ENCODE results near the gene CDH5. TPM values are rescaled to one million over a fixed set of nuclear protein-coding genes. Genes with fewer than 3 reads are reported as not detected.
A peak's percentile ranks its signal among the peaks of the same experiment; 100 is the strongest.

The CDH5 gene
- total and polyA plus RNA-seq, 2 donors: 7.5 to 12.0 TPM

DNA sequence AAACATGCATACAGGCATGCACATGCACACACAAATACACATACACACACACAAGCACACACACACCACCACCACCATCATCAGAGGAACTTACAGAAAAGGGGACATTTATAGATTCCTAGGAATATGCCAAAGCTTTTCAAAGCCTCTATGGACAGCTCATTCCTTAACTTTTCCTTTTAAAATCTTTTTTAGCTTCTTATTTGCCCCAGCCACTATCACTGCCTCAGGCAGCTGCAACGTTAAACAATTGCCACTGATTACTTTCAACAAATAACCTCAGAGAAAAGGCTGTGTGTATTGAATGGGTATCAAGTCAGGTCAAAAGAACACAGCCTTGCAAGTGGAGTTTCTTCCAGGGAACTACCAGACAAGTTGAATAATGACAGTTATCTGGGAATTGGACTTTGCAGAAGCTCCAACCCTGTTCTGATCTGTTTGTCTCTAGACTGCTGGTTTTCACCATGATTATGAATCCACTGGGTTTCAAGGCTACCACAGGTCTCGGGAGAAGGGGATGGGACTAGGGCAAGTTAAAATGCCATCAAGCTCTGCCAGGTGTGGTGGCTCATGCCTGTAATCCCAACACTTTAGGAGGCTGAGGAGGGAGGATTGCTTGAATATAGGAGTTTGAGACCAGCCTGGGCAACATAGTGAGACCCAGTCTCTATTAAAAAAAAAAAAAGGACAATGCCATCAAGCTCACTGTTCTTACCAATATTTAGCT lies 38.7 kb downstream of the CDH5 start:
- Histone ChIP-seq H3K27ac (ENCODE audit: low read depth in 1 of 2, low read length in 1 of 2) (no peak overlapping the region), H3K4me1 (ENCODE audit: control insufficient read depth in 2 of 2, insufficient read depth in 2 of 2, low read length in 2 of 2) (peaks cover 4 to 18% of the 10 kb centered on the region in 2 donors), H3K27me3 (ENCODE audit: control insufficient read depth in 2 of 2, insufficient read depth in 1 of 2, low read length in 1 of 2) (peaks cover 2 to 22% of the 10 kb centered on the region in 2 donors), H3K4me3 (ENCODE audit: low read length in 2 of 2) (no peak overlapping the region), H3K36me3 (ENCODE audit: control insufficient read depth in 2 of 2, insufficient read depth in 2 of 2, low read length in 1 of 2) (no peaks in the 10 kb centered on the region), H3K9me3 (ENCODE audit: control insufficient read depth in 2 of 2, insufficient read depth in 1 of 2, low read length in 1 of 2) (no peaks in the 10 kb centered on the region)
- DNase-seq (ENCODE audit: low read depth in 6 of 9, low spot score in 9 of 9): no peak
- over 99% methylated on average over 2 of the region's 2 CpGs for WGBS

DNA sequence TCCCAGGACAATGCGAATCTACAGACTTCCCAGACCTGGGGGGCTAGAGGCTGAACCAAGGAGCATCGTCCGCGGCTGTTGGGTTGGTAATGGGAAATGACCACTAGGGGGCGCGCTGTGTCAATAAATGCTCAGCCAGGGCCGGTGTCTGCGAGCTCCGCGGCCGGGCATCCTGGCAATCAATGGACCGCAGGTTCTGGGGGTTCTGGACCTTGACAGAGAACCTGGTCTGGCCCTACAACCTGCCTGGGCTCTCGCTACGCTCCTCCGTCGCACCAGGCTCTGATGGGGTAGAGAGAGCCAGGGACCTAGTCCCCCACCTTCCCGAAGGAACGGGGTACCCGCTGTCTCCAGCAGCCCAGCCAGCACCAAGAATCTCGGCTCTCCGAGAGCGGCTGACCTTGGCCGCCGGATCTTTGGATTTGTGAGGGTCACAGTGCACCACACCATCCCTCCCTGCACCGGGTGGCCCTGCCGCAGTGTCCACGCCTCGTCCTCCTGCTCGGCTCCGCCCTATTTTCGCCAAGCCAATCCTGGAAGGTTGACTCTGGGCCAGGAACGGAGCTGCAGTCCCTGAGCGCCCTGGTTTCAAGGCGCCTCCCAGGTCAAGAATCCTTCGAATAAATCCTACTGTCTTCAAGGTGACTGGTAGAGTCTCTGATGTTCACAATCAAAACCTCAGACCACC lies 40.2 kb downstream of the CDH5 start:
- Histone ChIP-seq H3K4me3 (ENCODE audit: low read length in 2 of 2) (peak overlapping the region; percentile 54), H3K27me3 (ENCODE audit: control insufficient read depth in 2 of 2, insufficient read depth in 1 of 2, low read length in 1 of 2) (peaks cover 2 to 22% of the 10 kb centered on the region in 2 donors), H3K27ac (ENCODE audit: low read depth in 1 of 2, low read length in 1 of 2) (no peak overlapping the region), H3K36me3 (ENCODE audit: control insufficient read depth in 2 of 2, insufficient read depth in 2 of 2, low read length in 1 of 2) (no peaks in the 10 kb centered on the region), H3K9me3 (ENCODE audit: control insufficient read depth in 2 of 2, insufficient read depth in 1 of 2, low read length in 1 of 2) (no peaks in the 10 kb centered on the region), H3K4me1 (ENCODE audit: control insufficient read depth in 2 of 2, insufficient read depth in 2 of 2, low read length in 2 of 2) (peaks cover 4 to 18% of the 10 kb centered on the region in 2 donors)
- peak; percentile 58 to 89 (median 75) for DNase-seq (ENCODE audit: low read depth in 6 of 9, low spot score in 9 of 9)
- 3% methylated on average over 35 of the region's 35 CpGs for WGBS

DNA sequence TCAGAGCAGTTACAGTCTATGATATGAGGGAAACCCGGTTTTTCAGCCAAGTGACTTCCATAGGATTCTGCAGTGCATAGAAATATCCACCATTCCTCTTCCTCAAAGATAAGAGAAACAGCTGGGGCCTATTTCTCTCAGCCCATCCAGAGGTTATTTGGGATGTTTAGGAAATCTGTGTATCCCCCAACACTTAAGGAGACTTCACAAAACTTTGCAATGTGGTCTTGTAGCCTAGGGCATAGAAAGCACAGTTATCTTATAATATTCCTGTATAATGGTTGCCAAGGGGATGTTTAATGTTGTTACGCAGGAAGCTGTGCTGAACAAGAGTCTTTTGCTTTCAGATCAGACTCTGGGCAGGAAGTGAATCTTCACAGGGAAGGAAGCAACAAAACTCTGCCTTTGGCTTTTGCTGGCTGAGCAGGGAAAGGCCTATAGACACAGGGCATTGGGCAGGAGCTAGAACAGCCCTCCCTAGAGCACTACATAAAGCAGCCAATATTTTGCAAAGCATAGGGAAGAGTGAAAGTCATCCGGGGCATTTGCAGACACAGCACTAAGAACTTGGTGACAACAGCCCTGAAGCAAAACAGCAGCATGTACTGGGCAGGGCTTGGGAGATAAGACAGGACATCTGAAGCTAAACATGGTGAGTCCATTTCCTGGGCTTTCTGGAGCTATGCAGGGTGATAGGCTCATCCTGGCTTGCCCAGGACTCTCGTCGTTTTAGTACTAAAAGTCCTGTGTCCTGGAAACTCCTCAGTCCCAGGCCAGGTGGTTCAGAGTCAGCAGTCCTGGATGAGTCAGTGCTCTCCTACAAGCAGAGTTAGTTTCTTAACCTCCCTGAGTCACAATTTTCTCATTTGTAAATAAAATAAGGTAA lies 41.9 kb downstream of the CDH5 start:
- H3K27me3 ChIP-seq (ENCODE audit: control insufficient read depth in 2 of 2, insufficient read depth in 1 of 2, low read length in 1 of 2): peaks cover 2 to 19% of the 10 kb centered on the region in 2 donors
- WGBS: 70% methylated on average over 5 of the region's 5 CpGs
- H3K9me3 ChIP-seq (ENCODE audit: control insufficient read depth in 2 of 2, insufficient read depth in 1 of 2, low read length in 1 of 2): no peaks in the 10 kb centered on the region
- peak overlapping the region; percentile 58 to 68 for H3K27ac ChIP-seq (ENCODE audit: low read depth in 1 of 2, low read length in 1 of 2)
- no peaks in the 10 kb centered on the region for H3K36me3 ChIP-seq (ENCODE audit: control insufficient read depth in 2 of 2, insufficient read depth in 2 of 2, low read length in 1 of 2)
- H3K4me1 ChIP-seq (ENCODE audit: control insufficient read depth in 2 of 2, insufficient read depth in 2 of 2, low read length in 2 of 2): peaks cover 4 to 18% of the 10 kb centered on the region in 2 donors
- peak overlapping the region; percentile 20 to 24 for H3K4me3 ChIP-seq (ENCODE audit: low read length in 2 of 2)
- DNase-seq (ENCODE audit: low read depth in 6 of 9, low spot score in 9 of 9): peak in 8 of 9 donors; percentile 29 to 83 (median 55)

DNA sequence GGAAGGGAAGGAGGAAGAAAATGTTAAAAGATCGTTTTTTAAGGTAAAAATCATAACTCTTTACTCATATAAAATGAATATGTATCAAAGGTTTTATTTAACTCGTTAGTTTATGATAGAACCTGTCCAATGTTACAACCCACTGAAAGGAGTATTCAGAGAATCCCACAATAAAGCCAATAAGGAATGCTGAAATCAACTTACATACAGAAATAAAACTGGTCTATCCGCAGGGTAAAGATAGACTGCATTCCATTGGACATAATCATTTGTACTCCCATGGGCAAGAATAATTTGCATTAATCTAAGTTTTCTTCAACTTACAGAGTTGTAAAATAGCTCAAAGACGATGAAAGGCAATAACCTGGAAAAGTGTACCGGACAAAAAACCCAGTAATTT lies 42.7 kb downstream of the CDH5 start:
- Histone ChIP-seq H3K27ac (ENCODE audit: low read depth in 1 of 2, low read length in 1 of 2) (no peak overlapping the region), H3K9me3 (ENCODE audit: control insufficient read depth in 2 of 2, insufficient read depth in 1 of 2, low read length in 1 of 2) (no peaks in the 10 kb centered on the region), H3K27me3 (ENCODE audit: control insufficient read depth in 2 of 2, insufficient read depth in 1 of 2, low read length in 1 of 2) (peaks cover 2 to 17% of the 10 kb centered on the region in 2 donors), H3K4me1 (ENCODE audit: control insufficient read depth in 2 of 2, insufficient read depth in 2 of 2, low read length in 2 of 2) (peaks cover 4 to 18% of the 10 kb centered on the region in 2 donors), H3K4me3 (ENCODE audit: low read length in 2 of 2) (no peak overlapping the region), H3K36me3 (ENCODE audit: control insufficient read depth in 2 of 2, insufficient read depth in 2 of 2, low read length in 1 of 2) (no peaks in the 10 kb centered on the region)
- no peak for DNase-seq (ENCODE audit: low read depth in 6 of 9, low spot score in 9 of 9)
- 94% methylated on average over 5 of the region's 5 CpGs for WGBS

DNA sequence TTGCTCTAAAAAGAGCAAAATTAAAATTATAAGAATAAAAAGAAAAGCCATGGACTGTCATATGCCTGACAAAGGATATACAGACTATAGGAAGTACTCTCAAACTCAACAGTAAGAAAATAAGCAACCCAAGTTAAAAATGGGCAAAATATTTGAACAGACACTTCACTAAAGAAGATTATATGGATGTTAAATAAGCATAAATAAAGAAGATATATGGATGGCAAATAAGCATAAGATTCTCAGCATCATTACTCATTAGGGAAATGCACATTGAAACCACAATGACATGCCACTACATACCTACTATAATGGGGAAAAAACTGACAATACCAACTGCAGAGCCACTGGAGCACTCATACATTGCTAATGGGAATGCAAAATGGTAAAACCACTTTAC lies 45.7 kb downstream of the CDH5 start:
- peaks cover 4 to 10% of the 10 kb centered on the region in 2 donors for H3K4me1 ChIP-seq (ENCODE audit: control insufficient read depth in 2 of 2, insufficient read depth in 2 of 2, low read length in 2 of 2)
- no peaks in the 10 kb centered on the region for H3K36me3 ChIP-seq (ENCODE audit: control insufficient read depth in 2 of 2, insufficient read depth in 2 of 2, low read length in 1 of 2)
- no peaks in the 10 kb centered on the region for H3K27me3 ChIP-seq (ENCODE audit: control insufficient read depth in 2 of 2, insufficient read depth in 1 of 2, low read length in 1 of 2)
- no peak for DNase-seq (ENCODE audit: low read depth in 6 of 9, low spot score in 9 of 9)
- no peak overlapping the region for H3K4me3 ChIP-seq (ENCODE audit: low read length in 2 of 2)
- no peak overlapping the region for H3K27ac ChIP-seq (ENCODE audit: low read depth in 1 of 2, low read length in 1 of 2)
- H3K9me3 ChIP-seq (ENCODE audit: control insufficient read depth in 2 of 2, insufficient read depth in 1 of 2, low read length in 1 of 2): no peaks in the 10 kb centered on the region

DNA sequence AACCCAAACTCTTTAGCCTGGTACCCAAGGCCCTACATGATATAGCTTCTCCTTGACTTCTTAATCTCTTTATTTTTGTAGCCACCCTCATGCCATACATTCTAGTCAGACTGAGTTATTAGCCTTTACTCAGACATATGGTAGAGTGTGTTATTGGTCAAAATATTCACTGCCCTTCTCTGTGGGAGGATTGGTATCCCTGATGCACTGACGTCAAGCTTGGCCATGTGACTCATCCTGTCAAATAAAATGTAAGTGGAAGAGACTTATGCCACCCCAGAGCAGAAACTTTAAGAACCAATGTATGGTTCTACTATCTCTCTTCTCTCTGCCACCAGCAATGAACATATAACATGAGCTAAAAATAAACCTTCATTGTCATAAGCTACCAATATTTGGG lies 48.4 kb downstream of the CDH5 start:
- Histone ChIP-seq H3K9me3 (ENCODE audit: control insufficient read depth in 2 of 2, insufficient read depth in 1 of 2, low read length in 1 of 2) (no peaks in the 10 kb centered on the region), H3K4me1 (ENCODE audit: control insufficient read depth in 2 of 2, insufficient read depth in 2 of 2, low read length in 2 of 2) (no peaks in the 10 kb centered on the region), H3K4me3 (ENCODE audit: low read length in 2 of 2) (no peak overlapping the region), H3K27ac (ENCODE audit: low read depth in 1 of 2, low read length in 1 of 2) (no peak overlapping the region), H3K27me3 (ENCODE audit: control insufficient read depth in 2 of 2, insufficient read depth in 1 of 2, low read length in 1 of 2) (peaks cover 0 to 5% of the 10 kb centered on the region in 2 donors), H3K36me3 (ENCODE audit: control insufficient read depth in 2 of 2, insufficient read depth in 2 of 2, low read length in 1 of 2) (no peaks in the 10 kb centered on the region)
- no peak for DNase-seq (ENCODE audit: low read depth in 6 of 9, low spot score in 9 of 9)
- 90% methylated on average over 1 of the region's 1 CpG for WGBS

DNA sequence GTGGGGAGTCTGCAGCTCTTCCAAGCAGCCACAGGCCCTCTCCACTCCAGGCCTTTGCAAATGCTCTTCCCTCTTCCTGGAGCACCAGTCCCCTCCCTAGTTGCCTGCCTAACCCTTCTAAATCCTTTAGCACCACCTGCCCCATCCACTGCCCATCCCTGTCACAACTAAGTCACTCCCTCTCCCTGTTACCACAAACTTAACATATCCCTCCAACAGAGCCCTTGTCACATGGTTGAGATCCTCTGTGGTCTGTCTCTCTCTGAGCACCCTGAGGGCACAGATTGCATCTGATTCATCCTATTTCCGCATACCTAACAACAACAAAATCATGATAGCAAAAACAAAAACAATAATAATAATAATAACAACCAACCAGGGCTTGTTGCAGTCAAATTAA lies 49.6 kb downstream of the CDH5 start:
- Histone ChIP-seq H3K36me3 (ENCODE audit: control insufficient read depth in 2 of 2, insufficient read depth in 2 of 2, low read length in 1 of 2) (no peaks in the 10 kb centered on the region), H3K27ac (ENCODE audit: low read depth in 1 of 2, low read length in 1 of 2) (no peak overlapping the region), H3K4me1 (ENCODE audit: control insufficient read depth in 2 of 2, insufficient read depth in 2 of 2, low read length in 2 of 2) (no peaks in the 10 kb centered on the region), H3K27me3 (ENCODE audit: control insufficient read depth in 2 of 2, insufficient read depth in 1 of 2, low read length in 1 of 2) (peaks cover 0 to 8% of the 10 kb centered on the region in 2 donors), H3K4me3 (ENCODE audit: low read length in 2 of 2) (no peak overlapping the region), H3K9me3 (ENCODE audit: control insufficient read depth in 2 of 2, insufficient read depth in 1 of 2, low read length in 1 of 2) (no peaks in the 10 kb centered on the region)
- 99% methylated on average over 1 of the region's 1 CpG for WGBS
- DNase-seq (ENCODE audit: low read depth in 6 of 9, low spot score in 9 of 9): no peak

DNA sequence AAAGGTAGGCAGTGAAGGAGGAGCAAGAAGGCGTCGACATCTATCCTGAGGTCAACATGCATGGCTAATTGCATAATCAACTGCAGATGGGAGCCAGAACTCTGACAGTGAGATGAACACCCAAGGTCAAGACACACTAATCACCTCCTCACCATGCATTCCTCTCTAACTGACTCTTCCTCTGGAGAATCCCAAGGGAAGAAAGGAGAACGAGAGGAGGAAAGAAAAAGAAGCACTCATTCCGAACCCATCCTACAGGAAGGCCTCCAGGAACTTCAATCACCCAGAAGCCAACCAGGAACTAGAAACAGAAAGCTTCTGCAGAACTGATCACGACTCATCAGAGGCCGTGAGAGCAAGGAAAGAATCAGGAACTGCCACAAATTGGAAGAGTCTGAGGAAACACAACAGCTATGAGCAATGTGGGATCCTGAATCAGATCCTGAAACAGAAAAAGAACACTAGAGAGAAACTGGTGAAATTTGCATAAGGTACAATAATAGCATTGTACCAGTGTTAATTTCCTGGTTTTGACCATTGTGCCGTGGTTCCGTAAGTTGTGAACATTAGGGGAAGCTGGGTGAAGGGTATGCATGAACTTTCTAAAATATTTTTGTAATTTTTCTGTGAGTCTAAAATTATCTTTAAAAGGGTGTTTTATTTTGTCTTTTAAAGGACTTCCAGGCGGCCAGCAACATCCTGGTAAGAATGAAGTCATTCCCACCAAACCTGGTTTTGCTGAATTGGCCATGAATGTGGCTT lies 50.6 kb downstream of the CDH5 start:
- Histone ChIP-seq H3K36me3 (ENCODE audit: control insufficient read depth in 2 of 2, insufficient read depth in 2 of 2, low read length in 1 of 2) (no peaks in the 10 kb centered on the region), H3K4me3 (ENCODE audit: low read length in 2 of 2) (no peak overlapping the region), H3K4me1 (ENCODE audit: control insufficient read depth in 2 of 2, insufficient read depth in 2 of 2, low read length in 2 of 2) (no peaks in the 10 kb centered on the region), H3K9me3 (ENCODE audit: control insufficient read depth in 2 of 2, insufficient read depth in 1 of 2, low read length in 1 of 2) (no peaks in the 10 kb centered on the region), H3K27me3 (ENCODE audit: control insufficient read depth in 2 of 2, insufficient read depth in 1 of 2, low read length in 1 of 2) (peaks cover 0 to 17% of the 10 kb centered on the region in 2 donors), H3K27ac (ENCODE audit: low read depth in 1 of 2, low read length in 1 of 2) (no peak overlapping the region)
- no peak for DNase-seq (ENCODE audit: low read depth in 6 of 9, low spot score in 9 of 9)
- WGBS: 87% methylated on average over 9 of the region's 9 CpGs

Measured in thymus (tissue), 11 donors.